Stomach (tissue), 9 donors: Measurements from ENCODE around the gene IVD. TPM values are rescaled to one million over a fixed set of nuclear protein-coding genes. Genes with fewer than 3 reads are reported as not detected.
A peak's percentile ranks its signal among the peaks of the same experiment; 100 is the strongest.

ENCODE experiments used
- DNase-seq, 2 donors: peaks; one replicate each; pipeline versions ENCODE4 v3.0.0 to v3.0.0-alpha.2; 2013 to 2019
- H3K27ac ChIP-seq, 5 donors: fragments of 200-600 bp in 4 of 5; sonication (generic) in 4 of 5; one replicate each; pipeline ENCODE4 v1.5.1; 2013 to 2019; ENCODE audit warnings: mild to moderate bottlenecking in 1 of 5, moderate library complexity in 1 of 5
- H3K27me3 ChIP-seq, 3 donors: fragments of 200-600 bp; sonication (generic); one replicate each; pipeline ENCODE4 v1.5.1; 2017 to 2019; ENCODE audit warnings: mixed run types in 1 of 3
- H3K36me3 ChIP-seq, 4 donors: fragments of 200-600 bp; sonication (generic); 1 replicate in 3 of 4; 2 replicates in 1 of 4; pipeline ENCODE4 v1.5.1; 2016 to 2019
- H3K4me1 ChIP-seq, 4 donors: fragments of 200-600 bp; sonication (generic); one replicate each; pipeline ENCODE4 v1.5.1; 2016 to 2019
- H3K4me3 ChIP-seq, 4 donors: fragments of 200-600 bp; sonication (generic) in 3 of 4; one replicate each; pipeline ENCODE4 v1.5.1; 2016 to 2019; ENCODE audit warnings: mild to moderate bottlenecking in 1 of 4
- H3K9me3 ChIP-seq, 4 donors: fragments of 200-600 bp; sonication (generic); one replicate each; pipeline ENCODE4 v1.5.1; 2016 to 2019
- CTCF ChIP-seq, 7 experiments: fragments of 450-650 bp in 4 of 7; fragments of 200-600 bp in 3 of 7; sonication (generic) in 3 of 7; IDR thresholded peaks; one replicate each; pipeline ENCODE4 v1.5.1; 2016 to 2019; ENCODE audit warnings: antibody characterized with exemption in 7 of 7, control low read depth in 2 of 7, mild to moderate bottlenecking in 1 of 7
- EP300 ChIP-seq: sonication (generic); formaldehyde crosslinking; IDR thresholded peaks from one replicate; pipeline ENCODE4 v1.6.1; 2017; ENCODE audit warnings: antibody characterized with exemption
- POLR2A ChIP-seq, 4 donors: fragments of 450-650 bp; IDR thresholded peaks; one replicate each; pipeline ENCODE4 v1.6.1; 2016; ENCODE audit warnings: antibody characterized with exemption in 4 of 4, control low read depth in 2 of 4, mild to moderate bottlenecking in 1 of 4, moderate library complexity in 1 of 4
- POLR2AphosphoS5 ChIP-seq, 3 donors: sonication (generic); formaldehyde crosslinking; IDR thresholded peaks; one replicate each; pipeline ENCODE4 v1.6.1; 2016; ENCODE audit warnings: antibody characterized with exemption in 3 of 3
- WGBS, 5 donors: extraction: QIAGEN DNeasy Blood & Tissue Kit in 3 of 5; methylation state at CpG; one replicate each; pipeline versions ENCODE4 v1.1.5 to v1.1.7; 2013 to 2018; 5-methylcytosine and 5-hydroxymethylcytosine counted together
- intact Hi-C: fragments of 100-400 bp; cut with DNase I; formaldehyde crosslinking; loops from one replicate; pipeline ENCODE4 v1.15.1; 2023; ENCODE audit warnings: low total_unique reads
- polyA plus RNA-seq, 3 donors: library from polyadenylated mRNA; stranded (reverse); fragments of 200-250 nt; gene quantifications; one replicate each; pipeline ENCODE4 v1.2.3, GENCODE V29; 2013
- total RNA-seq, 5 donors: library from RNA; depleted of rRNA; stranded (reverse); fragments of >200 nt; gene quantifications; one replicate each; pipeline versions ENCODE4 v1.1.0 to v1.2.3, GENCODE V29; 2014 to 2016
- donor health status: healthy with polysubstance abuse.
- donor health status: Bipolar disorder and iron deficiency.
- donor health status: healthy.

IVD gene
- total and polyA plus RNA-seq, 8 donors = 26.7 to 78.1 (median 45.3) TPM

DNA sequence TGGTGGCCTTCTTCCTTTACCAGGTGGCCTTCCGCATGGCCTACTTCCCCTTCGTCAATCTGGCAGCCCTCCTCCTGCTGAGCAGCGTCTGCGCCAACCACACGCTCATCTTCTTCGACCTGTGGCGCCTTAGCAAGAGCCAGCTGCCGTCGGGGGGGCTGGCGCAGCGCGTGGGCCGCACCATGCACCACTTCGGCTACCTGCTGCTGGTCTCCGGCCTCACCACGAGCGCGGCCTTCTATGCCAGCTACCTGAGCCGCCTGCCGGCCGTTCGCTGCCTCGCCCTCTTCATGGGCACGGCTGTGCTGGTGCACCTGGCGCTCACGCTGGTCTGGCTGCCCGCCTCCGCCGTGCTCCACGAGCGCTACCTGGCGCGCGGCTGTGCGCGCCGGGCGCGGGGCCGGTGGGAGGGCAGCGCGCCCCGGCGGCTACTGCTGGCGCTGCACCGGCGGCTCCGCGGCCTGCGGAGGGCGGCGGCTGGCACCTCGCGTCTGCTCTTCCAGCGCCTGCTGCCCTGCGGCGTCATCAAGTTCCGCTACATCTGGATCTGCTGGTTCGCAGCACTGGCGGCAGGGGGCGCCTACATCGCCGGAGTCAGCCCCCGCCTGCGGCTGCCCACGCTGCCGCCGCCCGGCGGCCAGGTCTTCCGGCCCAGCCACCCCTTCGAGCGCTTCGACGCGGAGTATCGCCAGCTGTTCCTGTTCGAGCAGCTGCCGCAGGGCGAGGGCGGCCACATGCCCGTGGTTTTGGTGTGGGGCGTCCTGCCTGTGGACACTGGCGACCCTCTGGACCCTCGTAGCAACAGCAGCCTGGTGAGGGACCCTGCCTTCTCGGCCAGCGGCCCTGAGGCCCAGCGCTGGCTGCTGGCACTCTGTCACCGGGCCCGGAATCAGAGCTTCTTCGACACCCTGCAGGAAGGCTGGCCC is 37.6 kb upstream of the IVD start:
- no peaks in the 10 kb centered on the region for H3K27me3 ChIP-seq
- intact Hi-C loops = loop anchor here (10.0 kb wide), 1 partner anchor 47 kb away; no protein-coding TSS in a partner anchor
- H3K4me3 ChIP-seq = peak overlapping the region; percentile 39 to 48 (median 44)
- peak overlapping the region; percentile 70 to 81 (median 76) for H3K27ac ChIP-seq
- no peaks in the 10 kb centered on the region for H3K36me3 ChIP-seq
- DNase-seq = peak; percentile 93 to 97
- H3K9me3 ChIP-seq = no peaks in the 10 kb centered on the region
- TF ChIP-seq POLR2AphosphoS5 (IDR thresholded peaks at IDR 0.05) = peak; percentile 9 to 76 (median 37)
- TF ChIP-seq CTCF (IDR thresholded peaks at IDR 0.05) = peak in 5 of 7 experiments; percentile 45 to 90 (median 74)
- no peak for TF ChIP-seq POLR2A (IDR thresholded peaks at IDR 0.05)
- H3K4me1 ChIP-seq = peaks cover 17 to 25% (median 23%) of the 10 kb centered on the region in 4 donors
- WGBS, 5 donors = 10 to 23% (median 12%) methylated on average over 6 to 91 of the region's 91 CpGs

GRCh38 chr15:40368719-40369473 is 36.7 kb upstream of the IVD start:
- Histone ChIP-seq H3K36me3 (no peaks in the 10 kb centered on the region), H3K27ac (peak overlapping the region in 2 of 5 donors; percentile 70 to 79), H3K27me3 (no peaks in the 10 kb centered on the region), H3K9me3 (no peaks in the 10 kb centered on the region), H3K4me3 (peak overlapping the region in 1 of 4 donors; percentile 46), H3K4me1 (peaks cover 17 to 25% (median 23%) of the 10 kb centered on the region in 4 donors)
- TF ChIP-seq POLR2A (IDR thresholded peaks at IDR 0.05) (no peak), CTCF (IDR thresholded peaks at IDR 0.05) (no peak), POLR2AphosphoS5 (IDR thresholded peaks at IDR 0.05) (no peak), EP300 (no peak)
- DNase-seq = no peak
- WGBS, 5 donors = 93 to 96% (median 95%) methylated on average over 22 to 24 of the region's 24 CpGs
- intact Hi-C loops = loop anchor here (10.0 kb wide), 1 partner anchor 46 kb away; no protein-coding TSS in a partner anchor

- Histone ChIP-seq H3K36me3 (no peaks in the 10 kb centered on the region), H3K27ac (no peak overlapping the region), H3K27me3 (no peaks in the 10 kb centered on the region), H3K4me3 (no peak overlapping the region), H3K9me3 (no peaks in the 10 kb centered on the region), H3K4me1 (peaks cover 17 to 25% (median 23%) of the 10 kb centered on the region in 4 donors)
- intact Hi-C loops = loop anchor here (10.0 kb wide), 1 partner anchor 45 kb away; no protein-coding TSS in a partner anchor
- no peak for TF ChIP-seq POLR2A (IDR thresholded peaks at IDR 0.05)
- TF ChIP-seq EP300 = no peak
- no peak for TF ChIP-seq POLR2AphosphoS5 (IDR thresholded peaks at IDR 0.05)
- WGBS, 5 donors = 90 to 96% (median 93%) methylated on average over 9 to 10 of the region's 10 CpGs
- DNase-seq = no peak
Observed at GRCh38 chr15:40369474-40369869, 36.1 kb upstream of the IVD start.

DNA sequence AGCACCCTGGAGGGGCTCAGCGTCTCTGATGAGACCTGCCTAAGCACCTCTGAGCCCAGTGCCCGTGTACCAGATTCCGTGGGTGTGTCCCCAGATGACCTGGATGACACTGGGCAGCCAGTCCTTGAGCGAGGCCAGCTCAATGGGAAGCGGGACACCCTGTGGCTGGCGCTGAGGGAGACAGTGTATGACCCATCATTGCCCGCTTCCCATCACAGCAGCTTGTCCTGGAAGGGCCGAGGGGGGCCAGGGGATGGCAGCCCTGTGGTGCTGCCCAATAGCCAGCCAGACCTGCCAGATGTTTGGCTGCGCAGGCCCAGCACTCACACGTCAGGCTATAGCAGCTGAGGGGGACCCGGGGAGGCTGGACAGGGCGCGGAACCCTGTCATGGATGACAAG is 35.6 kb upstream of the IVD start:
- WGBS, 5 donors = 87 to 93% (median 89%) methylated on average over 12 to 13 of the region's 13 CpGs

More for the DNA sequence above, 35.6 kb upstream of the IVD start:
- intact Hi-C loops = loop anchor here (10.0 kb wide), 1 partner anchor 45 kb away; no protein-coding TSS in a partner anchor
- Histone ChIP-seq H3K4me1 (peaks cover 17 to 25% (median 23%) of the 10 kb centered on the region in 4 donors), H3K4me3 (no peak overlapping the region), H3K27me3 (no peaks in the 10 kb centered on the region), H3K36me3 (no peaks in the 10 kb centered on the region), H3K27ac (no peak overlapping the region), H3K9me3 (no peaks in the 10 kb centered on the region)
- no peak for DNase-seq
- TF ChIP-seq CTCF (IDR thresholded peaks at IDR 0.05) (no peak), EP300 (no peak), POLR2A (IDR thresholded peaks at IDR 0.05) (no peak), POLR2AphosphoS5 (IDR thresholded peaks at IDR 0.05) (no peak)
